ENCODE measurements around the gene NOX5. TPM values are rescaled to one million over a fixed set of nuclear protein-coding genes. Genes with fewer than 3 reads are reported as not detected.

Gene NOX5
- total RNA-seq, 2 donors from 2014 or later, result 0.05 to 0.17 TPM

DNA sequence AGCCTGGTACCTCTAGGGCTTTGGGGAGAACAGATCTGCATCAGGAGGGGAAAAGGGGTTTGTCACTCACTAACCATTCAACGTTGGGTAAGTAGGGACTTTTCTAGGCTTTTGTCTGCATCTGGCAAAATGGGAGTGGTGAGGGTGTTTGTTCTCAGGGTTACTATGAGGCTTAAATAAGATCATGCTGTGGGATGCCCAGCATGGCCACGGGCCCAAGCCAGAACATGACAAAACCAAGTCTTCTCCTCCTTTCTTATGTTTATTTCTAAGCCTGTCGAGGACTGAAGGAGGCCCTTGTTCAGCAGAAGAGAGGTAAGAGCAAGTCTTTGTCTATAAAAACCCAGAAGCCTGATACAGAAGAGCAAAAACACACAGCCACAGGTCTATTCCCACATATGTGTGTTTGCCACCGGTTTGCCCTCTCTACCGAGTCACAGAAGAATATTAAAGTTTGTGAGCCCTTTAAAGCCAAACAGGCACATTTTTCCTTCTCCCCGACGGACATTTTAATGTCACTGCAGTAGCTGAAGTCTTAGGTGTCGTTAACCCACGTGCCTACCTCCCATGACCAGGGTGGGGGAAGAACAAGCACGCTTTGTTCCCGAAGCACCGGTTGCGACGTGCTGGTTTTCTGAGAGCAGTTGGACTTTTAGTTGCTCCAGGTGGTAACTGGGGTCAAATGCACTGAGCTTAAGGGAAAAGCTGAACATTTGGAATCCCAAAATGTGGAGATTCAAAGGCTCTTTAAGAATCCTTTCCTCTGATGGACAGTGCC lies 72.1 kb downstream of the NOX5 start:
- H3K9me3 ChIP-seq, result no peaks in the 10 kb centered on the region
- no peak for DNase-seq
- no peak overlapping the region for H3K27ac ChIP-seq
- intact Hi-C loops (cut with DNase I), result no loop called here
- H3K36me3 ChIP-seq, result no peaks in the 10 kb centered on the region
- H3K4me3 ChIP-seq, result no peak overlapping the region
- no peaks in the 10 kb centered on the region for H3K4me1 ChIP-seq
- TF ChIP-seq, protein P1, sequence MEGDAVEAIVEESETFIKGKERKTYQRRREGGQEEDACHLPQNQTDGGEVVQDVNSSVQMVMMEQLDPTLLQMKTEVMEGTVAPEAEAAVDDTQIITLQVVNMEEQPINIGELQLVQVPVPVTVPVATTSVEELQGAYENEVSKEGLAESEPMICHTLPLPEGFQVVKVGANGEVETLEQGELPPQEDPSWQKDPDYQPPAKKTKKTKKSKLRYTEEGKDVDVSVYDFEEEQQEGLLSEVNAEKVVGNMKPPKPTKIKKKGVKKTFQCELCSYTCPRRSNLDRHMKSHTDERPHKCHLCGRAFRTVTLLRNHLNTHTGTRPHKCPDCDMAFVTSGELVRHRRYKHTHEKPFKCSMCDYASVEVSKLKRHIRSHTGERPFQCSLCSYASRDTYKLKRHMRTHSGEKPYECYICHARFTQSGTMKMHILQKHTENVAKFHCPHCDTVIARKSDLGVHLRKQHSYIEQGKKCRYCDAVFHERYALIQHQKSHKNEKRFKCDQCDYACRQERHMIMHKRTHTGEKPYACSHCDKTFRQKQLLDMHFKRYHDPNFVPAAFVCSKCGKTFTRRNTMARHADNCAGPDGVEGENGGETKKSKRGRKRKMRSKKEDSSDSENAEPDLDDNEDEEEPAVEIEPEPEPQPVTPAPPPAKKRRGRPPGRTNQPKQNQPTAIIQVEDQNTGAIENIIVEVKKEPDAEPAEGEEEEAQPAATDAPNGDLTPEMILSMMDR (IDR thresholded peaks at IDR 0.05), result no peak
- H3K9ac ChIP-seq (ENCODE audit: low read depth in 2 of 2, low read length in 2 of 2), result no peak overlapping the region
- no peaks in the 10 kb centered on the region for H3K27me3 ChIP-seq

DNA sequence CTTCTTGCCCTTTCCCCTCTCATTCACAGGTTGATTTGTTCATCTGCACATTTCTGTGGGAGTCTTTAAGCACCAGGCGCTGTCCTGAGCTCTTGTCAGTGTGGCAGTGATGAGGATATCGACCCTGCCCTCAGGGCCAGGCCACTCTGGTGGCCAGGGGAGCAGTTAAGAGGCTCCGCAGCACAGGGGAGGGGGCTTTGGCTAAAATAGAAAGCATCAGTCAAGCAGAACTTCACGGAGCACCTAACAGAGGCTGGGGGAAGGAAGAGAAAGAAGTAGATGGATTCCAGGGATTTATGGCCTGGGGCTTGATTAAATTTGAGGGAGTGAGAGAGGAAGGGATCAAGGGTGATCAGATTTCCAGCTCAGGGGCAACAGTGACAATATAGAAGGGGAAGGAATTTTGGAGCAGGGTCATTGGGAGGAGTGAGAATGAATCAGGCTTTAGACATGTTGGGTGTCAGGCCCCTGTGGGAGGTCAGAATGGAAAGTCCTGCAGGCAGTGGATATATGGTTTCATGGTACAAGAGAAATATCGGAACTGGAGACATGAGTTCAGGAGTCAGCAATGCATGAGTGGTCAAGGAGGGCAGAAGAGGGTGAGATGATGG lies 73.0 kb downstream of the NOX5 start:
- H3K27ac ChIP-seq, result no peak overlapping the region
- no peaks in the 10 kb centered on the region for H3K27me3 ChIP-seq
- H3K9me3 ChIP-seq, result no peaks in the 10 kb centered on the region
- intact Hi-C loops (cut with DNase I), result no loop called here
- H3K4me1 ChIP-seq, result no peaks in the 10 kb centered on the region
- no peak overlapping the region for H3K4me3 ChIP-seq
- H3K9ac ChIP-seq (ENCODE audit: low read depth in 2 of 2, low read length in 2 of 2), result no peak overlapping the region
- H3K36me3 ChIP-seq, result no peaks in the 10 kb centered on the region
- no peak for DNase-seq
- TF ChIP-seq, protein P1 (IDR thresholded peaks at IDR 0.05), result no peak

- TF ChIP-seq, protein P1 (IDR thresholded peaks at IDR 0.05), result no peak
- no peaks in the 10 kb centered on the region for H3K36me3 ChIP-seq
- H3K27ac ChIP-seq, result no peak overlapping the region
- H3K9ac ChIP-seq (ENCODE audit: low read depth in 2 of 2, low read length in 2 of 2), result no peak overlapping the region
- H3K9me3 ChIP-seq, result no peaks in the 10 kb centered on the region
- intact Hi-C loops (cut with DNase I), result no loop called here
- H3K4me1 ChIP-seq, result no peaks in the 10 kb centered on the region
- H3K27me3 ChIP-seq, result no peaks in the 10 kb centered on the region
- H3K4me3 ChIP-seq, result no peak overlapping the region
- no peak for DNase-seq
Measured at GRCh38 chr15:69088300-69088965, 73.9 kb downstream of the NOX5 start.

GRCh38 chr15:69089258-69089657 lies 74.8 kb downstream of the NOX5 start:
- Histone ChIP-seq H3K36me3 (no peaks in the 10 kb centered on the region), H3K27me3 (no peaks in the 10 kb centered on the region), H3K27ac (no peak overlapping the region), H3K4me3 (no peak overlapping the region), H3K9ac (ENCODE audit: low read depth in 2 of 2, low read length in 2 of 2) (no peak overlapping the region), H3K9me3 (no peaks in the 10 kb centered on the region), H3K4me1 (no peaks in the 10 kb centered on the region)
- DNase-seq, result no peak
- intact Hi-C loops (cut with DNase I), result no loop called here
- TF ChIP-seq, protein P1 (IDR thresholded peaks at IDR 0.05), result no peak

GRCh38 chr15:69090197-69090948 lies 75.9 kb downstream of the NOX5 start:
- Histone ChIP-seq H3K4me1 (no peaks in the 10 kb centered on the region), H3K9me3 (no peaks in the 10 kb centered on the region), H3K27me3 (no peaks in the 10 kb centered on the region), H3K27ac (no peak overlapping the region), H3K4me3 (no peak overlapping the region), H3K36me3 (no peaks in the 10 kb centered on the region), H3K9ac (ENCODE audit: low read depth in 2 of 2, low read length in 2 of 2) (no peak overlapping the region)
- intact Hi-C loops (cut with DNase I), result no loop called here
- TF ChIP-seq, protein P1 (IDR thresholded peaks at IDR 0.05), result no peak
- DNase-seq, result no peak

Measured in colonic mucosa (tissue), 4 donors.